Pancreas (tissue), 10 donors: Measurements from ENCODE around the gene GALNT9. TPM values are rescaled to one million over a fixed set of nuclear protein-coding genes. Genes with fewer than 3 reads are reported as not detected.

ENCODE experiments used
- ATAC-seq, 4 donors: fragments of 200-7000 bp; cut with Tn5 transposase; one replicate each; pipeline versions ENCODE4 v1.8.0 to v1.9.1; 2020; ENCODE audit warnings: mild to moderate bottlenecking in 4 of 4, moderate library complexity in 4 of 4
- DNase-seq, 6 donors: peaks; one replicate each; pipeline ENCODE4 v3.0.0-alpha.2; 2020
- FAIRE-seq: peaks from 2 replicates; lab custom pipeline; 2012; peaks lifted over from hg19 to GRCh38; lab: Jason Lieb, UNC
- H3K27ac ChIP-seq, 4 donors: fragments of 200-600 bp; sonication (generic); 1 replicate in 3 of 4; 2 replicates in 1 of 4; pipeline versions ENCODE4 v1.5.0 to v1.8.0; 2020
- H3K27me3 ChIP-seq, 4 donors: fragments of 200-600 bp; one replicate each; pipeline ENCODE4 v1.8.0; 2021
- H3K36me3 ChIP-seq, 3 donors: fragments of 200-600 bp; sonication (generic) in 1 of 3; one replicate each; pipeline versions ENCODE4 v1.5.0 to v1.8.0; 2020 to 2021
- H3K4me1 ChIP-seq, 3 donors: fragments of 200-600 bp; one replicate each; pipeline ENCODE4 v1.8.0; 2021
- H3K4me3 ChIP-seq, 4 donors: fragments of 200-600 bp; sonication (generic) in 2 of 4; one replicate each; pipeline versions ENCODE4 v1.5.0 to v1.8.0; 2020 to 2021
- H3K9me3 ChIP-seq, 4 donors: fragments of 200-600 bp; one replicate each; pipeline ENCODE4 v1.8.0; 2021
- WGBS, 2 donors: extraction: QIAGEN DNeasy Blood & Tissue Kit; methylation state at CpG; one replicate each; pipeline ENCODE4 v1.1.7; 2013; 5-methylcytosine and 5-hydroxymethylcytosine counted together
- intact Hi-C, 3 donors: fragments of 100-400 bp; cut with DNase I; formaldehyde crosslinking; loops; one replicate each; pipeline versions ENCODE4 v1.11.1 to v1.14.2; 2022
- polyA plus RNA-seq, 2 donors: library from polyadenylated mRNA; stranded (reverse); fragments of 200-250 nt; gene quantifications; one replicate each; pipeline ENCODE4 v1.2.3, GENCODE V29; 2013
- total RNA-seq, 6 donors: library from RNA; stranded (reverse); fragmentation: NEBNext Ultra II Directional in 4 of 6; extraction: Animal tissue kit (Norgen Biotek cat#: 25700) in 4 of 6; gene quantifications; one replicate each; pipeline versions ENCODE4 v1.2.1 to v1.2.4, GENCODE V29; 2021 to 2023
- TF ChIP-seq, protein P1 (sequence below), 4 donors: fragments of 200-600 bp; sonication (generic) in 3 of 4; IDR thresholded peaks; one replicate each; pipeline versions ENCODE4 v1.5.0 to v1.8.0; 2021; ENCODE audit warnings: antibody characterized with exemption in 4 of 4
- donor health status: healthy with polysubstance abuse.
- donor health status: DM: no; HTN: no; CAD: no; lungs with moderate emphysema.
- donor health status: DM: no; HTN: no; CAD: no.
- donor health status: control.
- donor health status: control.
- donor health status: Bipolar disorder and iron deficiency.
- donor health status: DM: yes; HTN: yes; CAD: no.
- donor health status: DM: no; HTN: no; CAD: no.
- donor health status: DM: no; HTN: no; CAD: no.
- donor health status: DM: yes; HTN: yes; CAD: no.

Gene GALNT9
- total and polyA plus RNA-seq, 8 donors, result 0.09 to 0.46 (median 0.25) TPM; not detected in 5

DNA sequence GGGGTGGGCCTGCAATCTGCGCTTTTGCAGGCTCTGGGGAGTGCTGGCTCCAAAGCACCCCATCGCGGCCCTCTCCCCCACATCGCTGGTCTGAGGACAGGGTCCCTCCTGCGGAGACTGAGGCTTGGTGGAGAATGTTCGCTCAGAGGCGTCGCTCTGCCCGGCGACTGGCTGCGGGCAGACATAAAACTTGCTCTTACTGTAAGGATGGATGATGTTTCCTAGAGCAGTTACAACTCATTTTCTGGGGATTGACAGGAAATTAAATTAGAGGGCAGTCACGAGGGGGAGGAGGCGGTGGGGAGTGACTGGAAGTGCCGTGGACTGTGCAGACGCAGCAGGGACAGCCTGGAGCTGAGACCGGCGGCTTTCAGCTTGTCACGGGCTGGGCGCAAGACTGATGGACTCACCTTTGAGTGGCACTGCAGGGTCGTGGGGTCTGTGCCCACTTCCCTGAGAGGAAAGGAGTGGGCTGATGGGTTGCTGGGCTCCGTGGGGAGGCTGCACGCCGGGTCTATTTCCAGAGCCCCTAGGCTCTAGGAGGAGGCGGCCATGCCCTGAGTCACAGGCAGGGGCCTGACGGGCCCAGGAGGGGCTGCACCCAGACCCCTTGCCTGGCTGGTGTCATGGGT lies 152.4 kb downstream of the GALNT9 start:
- no peak for ATAC-seq

DNA sequence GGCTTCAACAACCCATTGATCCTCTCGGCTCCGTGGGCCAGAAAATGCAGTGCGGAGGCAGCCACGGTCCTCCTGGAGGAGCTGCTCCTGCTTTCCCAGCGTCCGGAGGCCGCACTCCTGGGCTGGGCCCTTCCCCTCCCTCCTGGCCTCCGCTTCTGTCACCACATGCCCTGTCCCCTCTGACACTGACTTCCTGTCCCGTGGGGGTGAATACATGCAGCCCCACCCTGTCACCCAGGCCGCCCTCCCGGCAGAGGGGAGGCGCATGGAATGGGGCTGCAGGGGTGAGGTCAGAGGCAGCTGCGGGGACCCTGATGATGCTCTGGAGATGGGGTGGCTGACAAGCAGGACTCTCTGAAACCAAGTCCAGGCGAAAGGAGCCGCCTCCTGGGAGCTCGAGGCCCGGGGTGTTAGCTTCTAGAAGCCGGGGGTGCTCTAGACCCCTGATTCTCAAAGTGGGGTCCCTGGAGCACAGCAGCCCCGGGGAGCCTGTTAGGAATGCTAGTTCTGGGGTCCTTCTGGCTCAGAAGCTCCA lies 152.9 kb downstream of the GALNT9 start:
- peak in 2 of 6 donors; percentile 8 to 53 for DNase-seq
- intact Hi-C loops, result no loop called here
- WGBS, 2 donors, result 53 to 61% methylated on average over 19 of the region's 19 CpGs

More for the DNA sequence above, 152.4 kb downstream of the GALNT9 start:
- 65 to 71% methylated on average over 25 of the region's 25 CpGs for WGBS, 2 donors
- no peak for DNase-seq
- H3K36me3 ChIP-seq, result no peaks in the 10 kb centered on the region
- no peaks in the 10 kb centered on the region for H3K9me3 ChIP-seq
- no peak overlapping the region for H3K4me3 ChIP-seq
- intact Hi-C loops, result no loop called here
- peaks cover 0 to 19% (median 0%) of the 10 kb centered on the region in 4 donors for H3K27me3 ChIP-seq
- no peak for FAIRE-seq
- no peaks in the 10 kb centered on the region for H3K4me1 ChIP-seq
- no peak overlapping the region for H3K27ac ChIP-seq
- TF ChIP-seq, protein P1, sequence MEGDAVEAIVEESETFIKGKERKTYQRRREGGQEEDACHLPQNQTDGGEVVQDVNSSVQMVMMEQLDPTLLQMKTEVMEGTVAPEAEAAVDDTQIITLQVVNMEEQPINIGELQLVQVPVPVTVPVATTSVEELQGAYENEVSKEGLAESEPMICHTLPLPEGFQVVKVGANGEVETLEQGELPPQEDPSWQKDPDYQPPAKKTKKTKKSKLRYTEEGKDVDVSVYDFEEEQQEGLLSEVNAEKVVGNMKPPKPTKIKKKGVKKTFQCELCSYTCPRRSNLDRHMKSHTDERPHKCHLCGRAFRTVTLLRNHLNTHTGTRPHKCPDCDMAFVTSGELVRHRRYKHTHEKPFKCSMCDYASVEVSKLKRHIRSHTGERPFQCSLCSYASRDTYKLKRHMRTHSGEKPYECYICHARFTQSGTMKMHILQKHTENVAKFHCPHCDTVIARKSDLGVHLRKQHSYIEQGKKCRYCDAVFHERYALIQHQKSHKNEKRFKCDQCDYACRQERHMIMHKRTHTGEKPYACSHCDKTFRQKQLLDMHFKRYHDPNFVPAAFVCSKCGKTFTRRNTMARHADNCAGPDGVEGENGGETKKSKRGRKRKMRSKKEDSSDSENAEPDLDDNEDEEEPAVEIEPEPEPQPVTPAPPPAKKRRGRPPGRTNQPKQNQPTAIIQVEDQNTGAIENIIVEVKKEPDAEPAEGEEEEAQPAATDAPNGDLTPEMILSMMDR (IDR thresholded peaks at IDR 0.05), result no peak

DNA sequence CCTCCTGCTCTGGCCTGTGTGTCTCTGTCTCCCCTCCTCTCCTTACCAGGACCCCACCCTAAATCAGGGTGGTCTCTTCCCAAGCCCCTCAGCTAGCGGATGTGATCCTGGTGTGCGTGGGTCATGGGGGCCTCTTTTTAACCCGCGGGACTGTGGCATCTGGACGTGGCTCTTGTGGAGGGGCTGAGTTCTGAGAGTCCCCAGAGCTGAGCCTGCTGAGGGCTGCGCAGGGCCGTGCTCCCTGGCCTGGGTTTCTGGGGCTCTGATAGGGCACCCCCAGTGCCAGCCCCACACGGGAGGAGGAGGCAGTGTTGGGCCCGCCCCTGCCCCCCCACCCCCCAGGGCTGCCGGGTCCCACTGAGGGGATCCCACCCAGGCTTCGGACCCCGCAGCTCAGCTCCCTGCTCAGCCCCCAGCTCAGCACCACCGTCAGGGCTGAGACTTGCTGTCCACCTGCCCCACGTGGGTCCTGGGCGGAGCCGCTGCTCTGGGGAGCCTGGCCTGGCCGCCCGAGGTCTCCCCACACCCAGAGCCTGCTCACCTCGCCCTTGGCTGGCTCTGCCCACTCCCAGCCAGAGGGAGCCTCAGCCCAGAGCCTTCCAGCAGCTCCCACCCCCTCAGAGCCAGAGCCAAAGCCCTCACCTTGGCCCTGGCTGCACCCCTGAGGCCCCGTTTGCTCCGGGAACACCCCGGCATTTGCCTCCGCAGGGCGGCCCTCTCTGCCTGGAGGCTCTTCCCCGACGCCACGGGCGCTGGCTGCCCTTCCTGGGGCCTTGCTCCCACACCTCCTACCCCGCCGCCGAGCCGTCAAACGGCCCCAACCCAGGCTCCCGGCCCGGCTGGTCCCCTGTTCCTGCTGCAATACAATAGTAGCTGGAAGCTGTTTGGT lies 153.6 kb downstream of the GALNT9 start:
- ATAC-seq (peak in 1 of 4 donors; percentile 26), FAIRE-seq (no peak), DNase-seq (peak in 2 of 6 donors; percentile 17 to 63)
- Histone ChIP-seq H3K4me3 (no peak overlapping the region), H3K9me3 (no peaks in the 10 kb centered on the region), H3K27me3 (peaks cover 0 to 19% (median 0%) of the 10 kb centered on the region in 4 donors), H3K36me3 (no peaks in the 10 kb centered on the region), H3K4me1 (no peaks in the 10 kb centered on the region), H3K27ac (no peak overlapping the region)
- 50% methylated on average over 34 to 35 of the region's 35 CpGs for WGBS, 2 donors
- TF ChIP-seq, protein P1 (IDR thresholded peaks at IDR 0.05), result no peak
- intact Hi-C loops, result no loop called here

More for the DNA sequence above, 152.9 kb downstream of the GALNT9 start:
- H3K27me3 ChIP-seq, result peaks cover 0 to 19% (median 0%) of the 10 kb centered on the region in 4 donors
- TF ChIP-seq, protein P1 (IDR thresholded peaks at IDR 0.05), result no peak
- H3K36me3 ChIP-seq, result no peaks in the 10 kb centered on the region
- H3K4me3 ChIP-seq, result no peak overlapping the region
- H3K27ac ChIP-seq, result no peak overlapping the region
- H3K9me3 ChIP-seq, result no peaks in the 10 kb centered on the region
- FAIRE-seq, result no peak
- no peak for ATAC-seq
- H3K4me1 ChIP-seq, result no peaks in the 10 kb centered on the region

DNA sequence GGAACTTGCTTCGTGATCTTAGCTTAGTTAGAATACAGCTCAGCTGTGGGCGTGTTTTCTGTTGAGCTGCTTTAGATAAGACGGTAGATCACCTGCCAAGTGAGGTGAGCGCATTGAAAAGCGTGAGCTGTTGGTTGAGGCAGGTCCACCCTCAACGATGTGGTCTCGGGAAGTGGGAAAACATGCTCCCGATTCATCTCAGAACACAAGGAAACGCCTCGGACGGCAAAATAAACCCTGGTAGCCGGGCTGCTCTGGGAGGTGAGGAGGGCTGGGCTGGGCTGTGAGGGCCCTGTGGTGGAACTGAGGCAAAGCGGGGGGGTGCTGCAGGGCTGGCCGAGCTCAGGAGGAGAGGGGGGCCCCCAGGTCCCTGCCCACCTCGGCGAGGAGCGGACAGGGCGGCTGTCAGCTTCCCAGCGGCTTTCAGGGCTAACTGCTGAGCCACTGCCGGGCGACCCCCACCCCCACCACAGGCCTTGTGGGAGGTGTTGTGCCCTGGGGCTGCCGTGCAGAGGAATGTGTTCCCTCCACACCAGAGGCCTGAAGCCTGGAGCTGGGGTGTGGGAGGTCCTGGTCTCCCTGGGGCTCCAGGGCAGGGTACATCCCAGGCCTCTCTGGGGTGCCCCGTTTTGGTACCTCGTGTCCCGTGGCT lies 154.4 kb downstream of the GALNT9 start:
- WGBS, 2 donors, result 34 to 38% methylated on average over 25 of the region's 25 CpGs
- Histone ChIP-seq H3K4me3 (no peak overlapping the region), H3K9me3 (no peaks in the 10 kb centered on the region), H3K27me3 (peaks cover 0 to 19% (median 0%) of the 10 kb centered on the region in 4 donors), H3K36me3 (no peaks in the 10 kb centered on the region), H3K27ac (no peak overlapping the region), H3K4me1 (no peaks in the 10 kb centered on the region)
- intact Hi-C loops, result no loop called here
- ATAC-seq, result peak in 2 of 4 donors; percentile 52 to 61
- FAIRE-seq, result no peak
- peak in 2 of 6 donors; percentile 20 to 57 for DNase-seq
- TF ChIP-seq, protein P1 (IDR thresholded peaks at IDR 0.05), result no peak
